ENCODE measurements around the gene TUT1.
"Not testable (repeated sequence)": the region's sequence is repeated elsewhere in the genome, so short reads cannot be mapped to it uniquely, and the experiment has no call there.

TUT1 gene

GRCh38 chr11:62605902-62606301 is 14.6 kb upstream of the TUT1 start:
- H3K4me3 ChIP-seq (ENCODE audit: low read length) = no peak overlapping the region
- no peak for DNase-seq (ENCODE audit: low read depth, low spot score)

GRCh38 chr11:62605467-62605866 is 14.1 kb upstream of the TUT1 start:
- no peak overlapping the region for H3K4me3 ChIP-seq (ENCODE audit: low read length)
- no peak for DNase-seq (ENCODE audit: low read depth, low spot score)

- H3K4me3 ChIP-seq (ENCODE audit: low read length) = no peak overlapping the region
- DNase-seq (ENCODE audit: low read depth, low spot score) = no peak
These were observed 13.3 kb upstream of the TUT1 start for GRCh38 chr11:62604460-62605120.

- DNase-seq (ENCODE audit: low read depth, low spot score) = no peak
- H3K4me3 ChIP-seq (ENCODE audit: low read length) = no peak overlapping the region
These were observed 12.5 kb upstream of the TUT1 start for GRCh38 chr11:62603776-62604299.

DNA sequence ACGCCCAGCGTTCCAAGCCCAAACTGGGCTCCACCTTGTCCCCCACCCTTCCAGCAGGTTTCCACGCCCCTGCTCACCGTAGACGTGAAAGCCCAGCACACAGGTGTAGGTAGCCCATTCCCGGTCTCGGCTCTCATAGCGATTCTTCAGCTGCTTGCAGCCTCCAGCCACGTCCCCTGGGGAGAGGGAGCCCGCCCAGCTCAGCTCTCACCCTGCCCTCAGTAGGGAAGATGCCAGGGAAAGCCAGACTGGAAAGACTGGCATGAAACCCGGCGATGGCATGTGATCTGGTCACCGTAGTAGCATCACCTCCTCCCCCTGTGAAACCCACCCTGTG is 11.7 kb upstream of the TUT1 start:
- no peak for DNase-seq (ENCODE audit: low read depth, low spot score)
- no peak overlapping the region for H3K4me3 ChIP-seq (ENCODE audit: low read length)

DNA sequence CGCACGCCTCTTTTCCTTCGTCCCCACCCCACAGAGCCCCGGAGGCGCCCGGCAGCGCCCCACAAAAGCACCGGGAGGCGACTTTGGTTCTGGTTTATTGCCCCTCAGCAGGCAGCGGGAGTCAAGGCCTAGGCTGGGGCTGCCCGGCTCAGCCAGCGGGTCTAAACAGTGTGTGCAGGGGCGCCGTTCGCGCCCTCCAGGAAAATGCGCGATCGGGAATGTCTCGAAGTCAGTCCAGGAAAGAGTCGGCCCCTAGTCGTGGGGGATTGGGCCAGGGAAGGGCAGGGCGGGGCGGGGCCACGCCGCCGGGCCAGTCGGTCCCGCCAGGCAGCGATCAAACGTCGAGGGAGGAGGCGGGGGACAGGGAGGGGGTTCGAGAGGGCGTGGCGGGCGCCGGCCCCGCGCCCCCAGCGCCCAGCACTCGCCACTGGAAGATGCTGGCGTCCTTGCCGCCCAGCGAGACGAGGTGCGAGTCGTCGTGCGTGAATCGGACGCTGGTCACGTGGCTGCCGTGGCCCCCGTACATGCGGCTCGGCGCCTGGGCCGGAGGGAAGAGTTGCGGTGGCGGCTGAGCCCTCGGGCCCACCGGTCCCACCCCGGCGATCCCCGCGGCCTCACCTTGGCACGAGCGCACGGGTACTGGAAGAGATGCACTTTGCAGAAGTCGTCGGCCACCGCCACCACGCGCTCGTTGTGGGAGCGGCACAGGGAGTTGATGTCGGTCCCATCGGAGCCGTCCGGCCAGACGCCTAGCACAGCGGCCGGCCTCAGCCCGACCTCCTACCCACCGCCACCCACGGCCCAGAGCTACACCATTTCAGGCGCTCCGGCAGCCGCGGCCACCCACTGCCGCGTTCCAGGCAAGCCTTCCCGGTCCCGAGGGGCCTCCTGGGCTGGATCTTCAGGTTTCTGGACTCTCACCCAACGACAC is 11.1 kb upstream of the TUT1 start:
- H3K4me3 ChIP-seq (ENCODE audit: low read length) = peak overlapping the region; percentile 38
- no peak for DNase-seq (ENCODE audit: low read depth, low spot score)

GRCh38 chr11:62601372-62602140 is 10.2 kb upstream of the TUT1 start, which contains the start of gene MTA2:
Gene MTA2, minus strand, starts transcription at chr11:62601865. Its CDS starts 415 bp downstream, at chr11:62601450.
- peak; percentile 97 for DNase-seq (ENCODE audit: low read depth, low spot score)
- peak within 1 kb of the TSS; percentile 89 for H3K4me3 ChIP-seq (ENCODE audit: low read length)

- no peak for DNase-seq (ENCODE audit: low read depth, low spot score)
These were observed 9.7 kb upstream of the TUT1 start for GRCh38 chr11:62601122-62601371.

DNA sequence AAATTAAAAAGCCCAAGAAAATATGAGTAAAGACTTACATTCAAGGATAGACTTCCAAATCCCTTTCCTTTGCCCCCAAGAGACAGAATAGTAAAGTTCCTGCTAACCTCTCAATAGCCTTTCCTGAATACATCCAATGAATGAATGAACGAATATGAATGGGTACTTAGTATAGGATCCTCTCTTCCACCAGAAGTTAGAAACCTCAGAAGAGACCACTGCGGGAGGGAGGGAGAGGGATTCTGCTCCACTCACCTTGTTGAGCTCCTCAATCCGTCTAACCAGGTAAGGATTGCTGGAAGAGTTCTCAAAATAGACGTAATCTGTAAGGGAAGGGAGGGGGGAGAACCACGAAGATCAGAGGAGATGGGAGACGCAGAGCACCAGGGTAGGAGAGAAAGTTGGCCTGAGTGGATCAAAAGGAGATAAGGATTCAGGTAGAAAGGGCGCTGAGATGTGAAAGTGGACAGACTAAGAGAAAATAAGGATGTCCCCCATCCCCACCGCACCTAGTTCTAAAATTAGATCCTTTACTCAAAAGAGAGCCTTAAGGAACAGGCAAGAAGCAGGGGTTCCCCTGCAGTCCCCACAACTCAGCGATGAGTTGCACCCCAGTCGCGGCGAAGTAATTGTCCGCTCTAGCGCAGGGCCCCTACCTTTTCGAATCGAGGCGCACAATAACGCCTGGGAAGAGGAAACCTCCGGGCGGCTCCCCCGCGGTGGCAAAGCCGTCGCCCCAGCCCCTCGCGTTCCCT is 9.2 kb upstream of the TUT1 start:
- DNase-seq (ENCODE audit: low read depth, low spot score) = no peak
- peak overlapping the region; percentile 89 for H3K4me3 ChIP-seq (ENCODE audit: low read length)

More at GRCh38 chr11:62601122-62601371, 9.7 kb upstream of the TUT1 start:
- peak overlapping the region; percentile 89 for H3K4me3 ChIP-seq (ENCODE audit: low read length)

- no peak for DNase-seq (ENCODE audit: low read depth, low spot score)
- H3K4me3 ChIP-seq (ENCODE audit: low read length) = peak overlapping the region; percentile 89
These were observed 8.6 kb upstream of the TUT1 start for GRCh38 chr11:62599901-62600300.

GRCh38 chr11:62599069-62599696 is 7.9 kb upstream of the TUT1 start:
- peak overlapping the region; percentile 89 for H3K4me3 ChIP-seq (ENCODE audit: low read length)
- peak; percentile 100 for DNase-seq (ENCODE audit: low read depth, low spot score)

DNA sequence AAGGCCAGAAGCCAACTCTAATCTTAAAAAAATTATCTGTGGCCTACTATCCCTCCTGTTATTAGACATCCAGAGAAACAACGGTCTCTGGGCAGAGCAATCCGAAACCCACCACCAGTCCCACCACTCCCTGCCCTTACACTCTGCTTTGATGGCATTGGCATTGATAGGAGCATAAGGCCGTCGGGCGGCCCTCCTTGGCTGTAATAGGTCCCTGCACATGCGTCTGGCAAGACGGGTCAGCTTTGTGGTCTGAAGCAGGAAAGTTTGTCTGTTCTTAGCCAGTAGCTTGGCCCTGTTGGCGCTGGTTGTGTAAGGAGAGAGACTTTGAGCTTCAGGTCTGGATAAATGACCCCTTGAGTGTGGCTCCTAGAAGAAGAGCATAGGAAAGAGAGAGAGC is 3.8 kb upstream of the TUT1 start:
- no peak for DNase-seq (ENCODE audit: low read depth, low spot score)
- no peak overlapping the region for H3K4me3 ChIP-seq (ENCODE audit: low read length)

- H3K4me3 ChIP-seq (ENCODE audit: low read length) = no peak overlapping the region
- peak; percentile 71 for DNase-seq (ENCODE audit: low read depth, low spot score)
These were observed 2.2 kb upstream of the TUT1 start for GRCh38 chr11:62593434-62594044.

GRCh38 chr11:62592989-62593421 is 1.7 kb upstream of the TUT1 start:
- no peak overlapping the region for H3K4me3 ChIP-seq (ENCODE audit: low read length)
- DNase-seq (ENCODE audit: low read depth, low spot score) = no peak

DNA sequence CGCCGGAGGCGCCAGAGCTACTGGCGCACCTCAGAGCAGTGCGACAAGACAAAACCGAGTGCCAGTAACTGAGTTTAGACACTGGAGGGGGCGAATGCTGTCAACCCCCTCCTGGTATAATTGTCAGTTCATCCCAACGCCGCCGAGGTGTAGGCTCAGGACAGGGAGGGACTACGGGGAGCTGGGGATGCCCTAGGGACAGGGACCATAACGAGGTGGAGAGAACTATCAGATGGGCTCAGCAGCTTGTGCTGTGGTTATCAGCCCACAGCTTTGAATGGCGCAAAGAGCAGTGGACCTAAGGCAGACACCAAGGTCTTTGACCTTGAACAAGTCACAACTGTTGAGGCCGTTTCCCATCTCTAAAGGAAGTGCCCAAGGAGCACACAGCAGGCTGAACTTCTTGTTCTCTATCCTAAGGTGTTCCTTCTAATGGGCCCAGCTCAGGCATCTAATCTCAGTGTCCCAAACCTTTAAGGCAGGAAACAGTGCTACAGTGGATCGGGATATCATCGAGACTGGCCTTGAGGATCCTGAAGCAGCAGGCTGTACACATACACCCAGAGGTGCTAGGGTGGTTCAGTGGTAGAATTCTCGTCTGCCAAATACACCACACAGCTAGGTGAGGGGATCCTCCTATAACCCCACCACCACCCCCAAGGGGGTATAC is 958 bp upstream of the TUT1 start:
- DNase-seq (ENCODE audit: low read depth, low spot score) = no peak
- H3K4me3 ChIP-seq (ENCODE audit: low read length) = peak overlapping the region; percentile 99

DNA sequence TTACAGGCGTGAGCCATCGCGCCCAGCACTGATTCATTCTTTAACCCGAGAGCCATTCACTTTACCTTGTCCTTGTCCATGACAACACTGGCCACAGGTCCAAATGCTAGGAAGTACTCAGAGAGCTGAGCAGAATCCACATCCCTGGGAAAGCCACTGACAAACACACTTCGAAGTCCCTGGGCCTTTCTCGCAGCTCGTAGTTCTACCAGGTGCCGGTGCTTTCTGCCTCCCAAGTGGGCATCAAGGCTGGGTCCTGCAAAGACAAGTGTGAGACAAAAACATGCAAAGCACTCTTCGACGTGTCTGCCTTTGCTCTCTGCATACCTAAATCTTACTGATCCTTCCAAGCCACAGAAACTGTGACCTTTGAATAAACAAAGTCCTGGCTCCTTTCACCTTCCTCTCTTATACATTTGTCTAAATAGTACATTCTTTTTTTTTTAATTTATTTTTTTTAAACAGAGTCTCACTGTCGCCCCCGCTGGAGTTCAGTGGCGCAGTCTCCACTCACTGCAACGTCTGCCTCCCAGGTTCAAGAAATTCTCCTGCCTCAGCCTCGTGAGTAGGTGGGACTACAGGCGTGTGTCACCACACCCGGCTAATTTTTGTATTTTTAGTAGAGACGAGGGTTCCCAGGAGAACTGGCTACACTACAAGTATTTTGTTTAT is 2.2 kb downstream of the TUT1 start:
- no peak for DNase-seq (ENCODE audit: low read depth, low spot score)
- no peak overlapping the region for H3K4me3 ChIP-seq (ENCODE audit: low read length)

- not testable (repeated sequence) for H3K4me3 ChIP-seq (ENCODE audit: low read length); DNase-seq (ENCODE audit: low read depth, low spot score)
These were observed 6.0 kb downstream of the TUT1 start for GRCh38 chr11:62585356-62585755.

All from Jurkat, Clone E6-1 (cell line).